Erythroblast (primary cell): ENCODE results near the gene ANKRD60.

Experiments
- DNase-seq, 2 experiments: peaks; one replicate each; lab custom pipeline; 2025; lab: John Stamatoyannopoulos, UW
- GATA1 ChIP-seq: IDR thresholded peaks from 2 replicates; pipeline ENCODE4 v1.6.1; 2011; ENCODE audit warnings: low read depth, mild to moderate bottlenecking, control low read depth, low read length, moderate library complexity
- POLR2A ChIP-seq: IDR thresholded peaks from 2 replicates; pipeline ENCODE4 v1.6.1; 2011; ENCODE audit warnings: mild to moderate bottlenecking, low read length

ANKRD60 gene

GRCh38 chr20:58223358-58223941 is 5.0 kb downstream of the ANKRD60 start:
- TF ChIP-seq GATA1 (no peak), POLR2A (no peak)
- DNase-seq: no peak

DNA sequence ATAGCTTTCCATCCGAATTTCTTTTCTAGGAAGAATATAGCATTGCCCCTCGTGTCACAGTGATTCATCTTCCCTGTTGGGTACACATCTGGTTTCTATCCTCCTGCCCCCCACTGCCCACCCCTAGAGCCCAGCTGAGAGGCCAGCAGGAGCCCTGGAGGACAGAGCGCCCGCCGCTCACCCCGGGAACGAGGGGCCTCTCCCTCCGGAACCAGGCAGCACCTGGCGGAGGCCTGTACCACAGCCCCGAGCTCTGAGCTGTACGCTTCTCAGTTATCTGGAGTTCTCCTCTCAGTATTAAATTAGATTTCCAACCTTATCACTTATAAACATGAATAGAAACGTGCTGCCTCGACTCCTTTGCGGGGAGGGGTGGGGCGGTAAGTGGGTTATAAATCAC is 6.0 kb downstream of the ANKRD60 start:
- no peak for TF ChIP-seq POLR2A
- TF ChIP-seq GATA1: no peak
- DNase-seq: no peak

GRCh38 chr20:58219342-58219700 is 9.1 kb downstream of the ANKRD60 start:
- TF ChIP-seq POLR2A: no peak
- no peak for TF ChIP-seq GATA1
- no peak for DNase-seq

DNA sequence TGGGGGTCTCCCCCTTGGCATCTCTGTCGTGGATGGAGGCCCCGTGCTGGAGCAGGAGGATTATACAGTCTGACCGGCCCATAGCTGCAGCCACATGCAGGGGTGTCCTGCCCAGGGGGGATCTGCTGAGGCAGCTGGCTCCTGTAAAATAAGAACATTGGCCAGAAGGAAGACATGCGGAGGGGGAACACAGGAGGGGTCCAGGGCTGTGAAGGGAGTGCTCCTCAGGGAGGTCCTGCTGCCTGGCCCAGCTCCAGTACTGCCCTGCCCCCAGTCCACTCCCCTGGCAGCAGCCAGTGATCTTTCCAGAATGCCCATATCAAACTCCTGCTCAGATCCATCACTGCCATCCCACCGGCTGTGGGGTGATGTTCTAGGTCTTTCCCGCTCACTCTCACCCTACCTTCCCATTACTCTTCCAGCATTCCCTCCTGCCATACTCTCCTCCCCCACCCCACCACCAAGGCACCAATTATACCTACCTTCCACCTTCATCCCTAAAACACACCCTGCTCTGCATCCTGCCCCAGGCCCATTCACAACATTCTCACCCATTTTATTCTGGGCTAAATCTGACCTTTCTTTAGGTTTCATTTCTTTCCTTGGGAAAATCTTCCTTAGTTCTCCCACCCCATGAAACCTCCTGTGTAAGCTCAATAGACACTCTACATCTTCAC is 9.7 kb downstream of the ANKRD60 start:
- no peak for TF ChIP-seq GATA1
- TF ChIP-seq POLR2A: no peak

DNA sequence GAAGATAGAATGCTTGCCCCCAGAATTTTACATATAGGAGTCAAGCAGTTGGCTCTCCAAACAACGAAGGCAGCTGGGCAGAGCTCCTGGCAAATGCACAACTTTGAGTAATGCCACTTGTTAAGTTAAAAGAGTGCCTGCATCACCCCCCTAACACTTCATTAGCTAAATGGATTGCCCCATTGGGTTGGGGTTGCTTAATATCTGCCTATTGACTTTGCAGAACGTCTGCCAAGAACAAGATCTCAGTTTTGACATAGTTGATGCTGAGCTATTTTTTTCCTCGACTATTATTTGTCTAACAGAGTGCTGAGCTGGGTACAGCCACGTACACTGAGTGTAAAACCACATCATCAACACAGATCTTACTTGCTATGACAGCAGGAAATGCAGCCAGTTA is 12.1 kb downstream of the ANKRD60 start:
- no peak for DNase-seq
- TF ChIP-seq GATA1: no peak
- TF ChIP-seq POLR2A: no peak

More for the DNA sequence above, 9.7 kb downstream of the ANKRD60 start:
- DNase-seq: no peak

- TF ChIP-seq GATA1 (no peak), POLR2A (no peak)
- DNase-seq: no peak
Observed at GRCh38 chr20:58215116-58215515, 13.3 kb downstream of the ANKRD60 start.

DNA sequence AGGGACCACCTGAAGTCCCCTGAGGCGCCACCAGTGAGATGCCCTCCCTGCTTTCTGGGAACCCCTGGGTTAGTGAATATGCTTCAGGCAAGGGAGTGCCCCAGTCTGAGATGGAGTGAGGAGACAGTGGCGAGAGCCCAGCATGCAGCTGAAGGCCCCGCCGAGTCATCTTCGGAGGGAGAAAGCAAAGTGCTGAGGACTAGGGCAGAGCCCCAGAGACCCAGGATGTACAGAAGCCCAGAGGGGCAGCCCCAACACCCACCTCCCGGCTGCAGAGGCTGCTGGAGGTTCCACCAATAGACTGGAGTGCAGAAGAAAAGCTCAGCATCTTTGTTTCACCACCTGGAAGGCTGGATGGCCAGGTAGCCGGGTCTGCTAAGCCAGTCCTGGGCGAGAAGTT is 14.1 kb downstream of the ANKRD60 start:
- no peak for DNase-seq
- TF ChIP-seq POLR2A (no peak), GATA1 (no peak)

GRCh38 chr20:58213716-58214115 is 14.7 kb downstream of the ANKRD60 start:
- no peak for DNase-seq
- TF ChIP-seq GATA1 (no peak), POLR2A (no peak)

GRCh38 chr20:58213121-58213520 is 15.3 kb downstream of the ANKRD60 start:
- DNase-seq: no peak

DNA sequence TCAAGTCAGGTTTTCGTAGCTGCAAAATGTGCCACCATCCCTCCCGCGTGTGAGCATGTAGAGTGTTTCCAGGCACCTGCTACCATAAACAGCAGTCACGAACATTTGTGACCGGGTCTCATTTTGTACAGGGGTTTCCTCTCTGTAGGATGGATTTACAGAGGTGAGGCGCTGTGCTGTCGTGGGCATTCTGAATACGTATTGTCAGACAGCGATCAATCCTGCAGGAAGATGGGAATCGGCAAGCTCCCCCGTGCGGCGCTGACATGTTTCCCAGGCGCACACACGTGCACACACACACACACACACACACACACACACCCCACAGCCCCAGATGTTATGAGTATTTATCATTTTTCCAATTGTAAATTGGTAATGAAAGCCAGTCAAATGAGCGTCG is 15.8 kb downstream of the ANKRD60 start:
- DNase-seq: no peak
- no peak for TF ChIP-seq POLR2A
- TF ChIP-seq GATA1: no peak

More at GRCh38 chr20:58213121-58213520, 15.3 kb downstream of the ANKRD60 start:
- TF ChIP-seq POLR2A: no peak

- no peak for DNase-seq
- TF ChIP-seq POLR2A (no peak), GATA1 (no peak)
Observed at GRCh38 chr20:58210398-58210747, 18.1 kb downstream of the ANKRD60 start.

DNA sequence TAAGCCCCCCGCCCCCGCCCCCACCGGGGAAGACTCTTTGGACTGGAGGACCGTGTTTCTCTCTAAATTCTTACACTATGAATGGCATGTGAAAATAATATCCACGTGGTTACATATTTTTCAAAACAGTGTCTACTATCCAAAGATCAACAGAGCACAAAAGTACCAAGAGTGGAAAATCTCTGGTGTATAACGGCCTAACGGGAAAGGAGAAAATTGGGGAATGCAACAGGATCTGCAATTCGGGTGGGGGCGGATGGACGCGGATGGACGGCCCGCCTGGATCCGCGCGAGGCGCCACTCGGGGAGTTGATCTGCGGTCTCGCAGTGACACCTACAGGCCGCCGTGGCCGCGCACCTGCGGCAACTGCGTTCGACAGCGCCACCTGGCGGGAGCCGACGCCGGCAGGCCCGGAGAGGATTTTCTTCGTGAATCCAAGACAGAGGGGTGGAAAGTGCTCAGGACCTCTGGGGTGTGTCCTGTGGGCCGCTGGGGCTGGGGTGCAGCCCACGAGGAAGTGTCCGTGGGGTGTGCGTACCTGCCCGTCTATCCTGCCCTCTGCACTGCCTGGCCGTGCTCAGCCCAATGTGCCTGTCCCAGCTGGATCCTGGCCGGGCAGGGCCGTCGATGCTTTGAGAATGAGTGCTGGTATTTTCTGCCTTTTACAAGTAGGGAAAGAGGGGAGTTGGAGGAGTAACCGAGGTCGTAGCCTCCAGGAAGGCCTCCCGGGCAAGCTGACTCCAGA is 18.6 kb downstream of the ANKRD60 start:
- peak; percentile 81 to 89 for DNase-seq
- TF ChIP-seq GATA1 (no peak), POLR2A (no peak)

GRCh38 chr20:58208944-58209343 is 19.5 kb downstream of the ANKRD60 start:
- no peak for DNase-seq
- no peak for TF ChIP-seq GATA1

GRCh38 chr20:58205850-58206249 is 22.6 kb downstream of the ANKRD60 start:
- TF ChIP-seq GATA1 (no peak), POLR2A (no peak)
- no peak for DNase-seq
